Panc1 (cell line): Measurements from ENCODE around the gene DNM1L. TPM values are rescaled to one million over a fixed set of nuclear protein-coding genes. Genes with fewer than 3 reads are reported as not detected.

Experiments used
- ATAC-seq: fragments of 200-7000 bp; cut with Tn5 transposase; 2 replicates; pipeline ENCODE4 v1.9.1; 2020; ENCODE audit warnings: mild to moderate bottlenecking, moderate library complexity
- BruUV-seq: library from RNA; stranded (reverse); fragments of 400-500 nt; replicated peaks from 2 replicates; lab custom pipeline; 2021; lab: Mats Ljungman, UMichigan
- CTCF ChIA-PET: fragments of 300-600 bp; sonication (Branson Sonifier 250); formaldehyde crosslinking; loops from one replicate; lab custom pipeline; 2022; ENCODE audit warnings: antibody characterized with exemption; lab: Charles Lee
- POLR2A ChIA-PET: fragments of 300-600 bp; sonication (Branson Sonifier 250); formaldehyde crosslinking; loops from one replicate; lab custom pipeline; 2022; ENCODE audit warnings: antibody characterized with exemption; lab: Charles Lee
- DNase-seq: peaks from one replicate; pipeline ENCODE4 v3.0.0-alpha.2; 2010; ENCODE audit warnings: low read depth, low spot score
- H3K27ac ChIP-seq: 2 replicates; pipeline ENCODE4 v1.5.1; 2011; ENCODE audit warnings: mild to moderate bottlenecking, low read length, inconsistent platforms
- H3K27me3 ChIP-seq: fragments of 200-500 bp; sonication (Bioruptor generic); 2 replicates; pipeline ENCODE4 v1.6.0; 2014; ENCODE audit warnings: low read length, inconsistent platforms; ENCODE audit not compliant: control insufficient read depth, insufficient read depth
- H3K36me3 ChIP-seq: fragments of 200-500 bp; sonication (Bioruptor generic); 2 replicates; pipeline ENCODE4 v1.5.1; 2014; ENCODE audit warnings: inconsistent platforms, mild to moderate bottlenecking, low read length, moderate library complexity; ENCODE audit not compliant: control insufficient read depth, insufficient read depth
- H3K4me1 ChIP-seq: 2 replicates; pipeline ENCODE4 v1.5.1; 2011; ENCODE audit warnings: inconsistent platforms, mild to moderate bottlenecking, low read length, moderate library complexity; ENCODE audit not compliant: control insufficient read depth, insufficient read depth
- H3K4me3 ChIP-seq, 2 experiments: 2 replicates each; pipeline ENCODE4 v1.5.1; 2011 to 2012; ENCODE audit warnings: low read depth in 2 of 2, low read length in 2 of 2, mild to moderate bottlenecking in 2 of 2, inconsistent platforms in 1 of 2, moderate library complexity in 1 of 2
- H3K9me3 ChIP-seq: fragments of 200-500 bp; sonication (Bioruptor generic); 2 replicates; pipeline ENCODE4 v1.5.1; 2014; ENCODE audit warnings: low read depth, mild to moderate bottlenecking, inconsistent platforms, low read length, moderate library complexity; ENCODE audit not compliant: control insufficient read depth, insufficient read depth
- CTCF ChIP-seq: fragments of 450-650 bp; IDR thresholded peaks from 2 replicates; pipeline ENCODE4 v1.5.1; 2017; ENCODE audit warnings: mild to moderate bottlenecking
- POLR2AphosphoS5 ChIP-seq: IDR thresholded peaks from 2 replicates; pipeline ENCODE4 v1.6.1; 2012; ENCODE audit warnings: mild to moderate bottlenecking, low read depth, low read length, moderate library complexity
- REST ChIP-seq, 2 experiments: IDR thresholded peaks; 2 replicates each; pipeline ENCODE4 v1.6.1; 2011 to 2012; ENCODE audit warnings: low read depth in 2 of 2, control low read depth in 1 of 2, low read length in 1 of 2, mild to moderate bottlenecking in 1 of 2, moderate library complexity in 1 of 2; ENCODE audit not compliant: insufficient read depth in 1 of 2
- SIN3A ChIP-seq: IDR thresholded peaks from 2 replicates; pipeline ENCODE4 v1.6.1; 2012; ENCODE audit warnings: low read depth, mild to moderate bottlenecking, low read length, moderate library complexity, borderline replicate concordance; ENCODE audit not compliant: insufficient read depth
- TCF7L2 ChIP-seq: IDR thresholded peaks from 2 replicates; pipeline ENCODE4 v1.6.1; 2011; ENCODE audit warnings: mild to moderate bottlenecking, low read depth, low read length, inconsistent platforms
- in situ Hi-C: cut with HindIII; loops from 2 replicates; pipeline ENCODE4 v1.10.0; 2016; ENCODE audit warnings: low sequenced_read_pairs, low pct_unique_long_range_greater_than_20kb
- intact Hi-C: fragments of 100-400 bp; cut with micrococcal nuclease; formaldehyde crosslinking; loops from one replicate; pipeline ENCODE4 v1.10.0; 2022; ENCODE audit not compliant: unreplicated experiment
- total RNA-seq: library from RNA; stranded (reverse); gene quantifications from one replicate; pipeline ENCODE4 v1.2.1, GENCODE V29; 2021; ENCODE audit not compliant: unreplicated experiment

DNM1L gene
- total RNA-seq, 1 experiment from 2014 or later: 91.8 TPM

- Histone ChIP-seq H3K4me3 (no peak overlapping the region), H3K27ac (no peak overlapping the region), H3K9me3 (no peaks in the 10 kb centered on the region), H3K4me1 (no peaks in the 10 kb centered on the region), H3K36me3 (no peaks in the 10 kb centered on the region), H3K27me3 (peaks cover 4% of the 10 kb centered on the region; the same call in 1 of the 2 replicates)
- TF ChIP-seq REST (IDR thresholded peaks at IDR 0.05; ENCODE audit: insufficient read depth in 1 of 2, low read depth in 2 of 2, low read length in 1 of 2): no peak
- no peak for TF ChIP-seq SIN3A
- no peak for TF ChIP-seq TCF7L2
- TF ChIP-seq CTCF: no peak
- no peak for TF ChIP-seq POLR2AphosphoS5
- POLR2A ChIA-PET: no interaction called here
- CTCF ChIA-PET: no interaction called here
- no TSS peak for BruUV-seq
- intact Hi-C loops: no loop called here
- no peak for ATAC-seq
- in situ Hi-C loops: no loop called here
- no peak for DNase-seq
These were observed 98.6 kb downstream of the DNM1L start for GRCh38 chr12:32777691-32778175.

DNA sequence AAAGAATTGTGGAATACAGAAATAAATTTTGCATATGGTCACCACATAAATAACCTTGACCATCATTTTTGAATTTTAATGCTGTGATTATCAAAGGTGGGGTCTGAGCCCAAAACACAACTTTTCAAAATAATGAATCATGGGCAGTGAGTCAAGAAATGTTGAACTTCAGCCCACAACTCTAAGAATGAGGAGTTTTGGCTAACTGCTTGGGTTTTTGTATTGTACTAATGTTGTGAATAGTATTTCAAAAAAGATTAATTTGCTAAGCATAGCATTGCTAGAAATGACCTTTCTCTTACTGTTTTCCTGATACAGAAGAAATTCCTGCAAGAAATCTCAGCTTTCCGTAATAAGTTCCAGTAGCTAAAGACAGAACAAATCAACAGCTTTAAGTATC, 101.0 kb downstream of the DNM1L start:
- ATAC-seq (no peak), DNase-seq (no peak)
- intact Hi-C loops (no loop called here), in situ Hi-C loops (no loop called here)
- no peaks in the 10 kb centered on the region for H3K4me1 ChIP-seq
- H3K9me3 ChIP-seq: no peaks in the 10 kb centered on the region
- CTCF ChIA-PET: no interaction called here
- H3K27me3 ChIP-seq: peaks cover 4% of the 10 kb centered on the region; the same call in 1 of the 2 replicates
- no peaks in the 10 kb centered on the region for H3K36me3 ChIP-seq
- no peak for TF ChIP-seq CTCF
- TF ChIP-seq POLR2AphosphoS5: no peak
- TF ChIP-seq TCF7L2: no peak
- TF ChIP-seq REST (IDR thresholded peaks at IDR 0.05; ENCODE audit: insufficient read depth in 1 of 2, low read depth in 2 of 2, low read length in 1 of 2): no peak
- no peak overlapping the region for H3K27ac ChIP-seq
- no TSS peak for BruUV-seq
- H3K4me3 ChIP-seq: no peak overlapping the region
- POLR2A ChIA-PET: interaction anchor here (0.5 kb wide), 1 partner anchor 102 kb away, joined by 5 read pairs; no protein-coding TSS in a partner anchor
